Body of pancreas (tissue), 4 donors: Measurements from ENCODE around the gene PDE4A.

Source experiments
- POLR2A ChIP-seq, 3 donors: fragments of 450-650 bp; IDR thresholded peaks; one replicate each; pipeline ENCODE4 v1.6.1; 2016; ENCODE audit warnings: antibody characterized with exemption in 3 of 3, mild to moderate bottlenecking in 2 of 3
- TF ChIP-seq, protein P1 (sequence below), 7 experiments: fragments of 450-650 bp in 4 of 7; fragments of 200-600 bp in 3 of 7; sonication (generic) in 3 of 7; IDR thresholded peaks; one replicate each; pipeline ENCODE4 v1.5.1; 2016 to 2019; ENCODE audit warnings: antibody characterized with exemption in 7 of 7

DNA sequence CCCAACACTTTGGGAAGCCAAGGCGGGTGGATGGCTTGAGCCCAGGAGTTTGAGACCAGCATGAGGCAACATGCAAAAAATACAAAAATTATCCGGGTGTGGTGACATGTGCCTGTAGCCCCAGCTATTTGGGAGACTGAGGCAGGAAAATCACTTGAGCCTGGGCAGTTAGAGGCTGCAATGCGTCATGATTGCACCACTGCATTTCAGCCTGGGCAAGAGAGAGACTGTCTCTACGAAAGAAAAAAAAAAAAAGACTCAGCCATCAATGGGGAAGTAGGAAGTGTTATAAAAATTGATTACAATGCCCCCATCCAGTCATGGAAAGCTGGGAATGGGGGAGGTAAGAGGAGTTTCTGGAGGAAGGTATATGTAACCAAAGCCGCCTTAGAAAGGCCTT lies 45.4 kb upstream of the PDE4A start:
- TF ChIP-seq, protein P1, sequence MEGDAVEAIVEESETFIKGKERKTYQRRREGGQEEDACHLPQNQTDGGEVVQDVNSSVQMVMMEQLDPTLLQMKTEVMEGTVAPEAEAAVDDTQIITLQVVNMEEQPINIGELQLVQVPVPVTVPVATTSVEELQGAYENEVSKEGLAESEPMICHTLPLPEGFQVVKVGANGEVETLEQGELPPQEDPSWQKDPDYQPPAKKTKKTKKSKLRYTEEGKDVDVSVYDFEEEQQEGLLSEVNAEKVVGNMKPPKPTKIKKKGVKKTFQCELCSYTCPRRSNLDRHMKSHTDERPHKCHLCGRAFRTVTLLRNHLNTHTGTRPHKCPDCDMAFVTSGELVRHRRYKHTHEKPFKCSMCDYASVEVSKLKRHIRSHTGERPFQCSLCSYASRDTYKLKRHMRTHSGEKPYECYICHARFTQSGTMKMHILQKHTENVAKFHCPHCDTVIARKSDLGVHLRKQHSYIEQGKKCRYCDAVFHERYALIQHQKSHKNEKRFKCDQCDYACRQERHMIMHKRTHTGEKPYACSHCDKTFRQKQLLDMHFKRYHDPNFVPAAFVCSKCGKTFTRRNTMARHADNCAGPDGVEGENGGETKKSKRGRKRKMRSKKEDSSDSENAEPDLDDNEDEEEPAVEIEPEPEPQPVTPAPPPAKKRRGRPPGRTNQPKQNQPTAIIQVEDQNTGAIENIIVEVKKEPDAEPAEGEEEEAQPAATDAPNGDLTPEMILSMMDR (IDR thresholded peaks at IDR 0.05): no peak
- no peak for TF ChIP-seq POLR2A (IDR thresholded peaks at IDR 0.05)
